ENCODE data around the gene GADD45B.

GADD45B gene

GRCh38 chr19:2475702-2476450, at the start of gene GADD45B (continued):
- peak; percentile 40; the same call in 1 of the 2 replicates for TF ChIP-seq ZBTB44 (tag by site-specific recombination; IDR thresholded peaks at IDR 0.05)
- TF ChIP-seq ZNF561 (tag by site-specific recombination; IDR thresholded peaks at IDR 0.05; ENCODE audit: borderline replicate concordance) = 0 out of 2 replicates have a peak, but pooled peaks have one; percentile 8
- peak; percentile 21 for TF ChIP-seq KLF17 (tag by site-specific recombination; IDR thresholded peaks at IDR 0.05)
- no peak for TF ChIP-seq ZBTB21 (tag by site-specific recombination; IDR thresholded peaks at IDR 0.05)
- no peak for TF ChIP-seq ZNF610 (tag by site-specific recombination; IDR thresholded peaks at IDR 0.05; ENCODE audit: borderline replicate concordance)
- no peak for TF ChIP-seq ZNF510 (tag by site-specific recombination; IDR thresholded peaks at IDR 0.05; ENCODE audit: insufficient replicate concordance)
- TF ChIP-seq ZNF335 (tag by site-specific recombination; conservative IDR thresholded peaks at IDR 0.05) = peak; percentile 18
- TF ChIP-seq GLIS2 (tag by site-specific recombination; IDR thresholded peaks at IDR 0.05) = peak; percentile 77
- peak; percentile 7; the same call in 1 of the 2 replicates for TF ChIP-seq ZNF513 (tag by site-specific recombination; IDR thresholded peaks at IDR 0.05)
- peak; percentile 91 for TF ChIP-seq ZFHX2 (tag by site-specific recombination; conservative IDR thresholded peaks at IDR 0.05)
- TF ChIP-seq ZNF211 (tag by site-specific recombination; IDR thresholded peaks at IDR 0.05; ENCODE audit: low read depth) = no peak
- peak; percentile 100 for TF ChIP-seq PATZ1 (tag by site-specific recombination; IDR thresholded peaks at IDR 0.05)
- peak; percentile 86; the same call in 1 of the 2 replicates for TF ChIP-seq ZNF777 (tag by site-specific recombination; IDR thresholded peaks at IDR 0.05; ENCODE audit: borderline replicate concordance)
- 0 out of 2 replicates have a peak, but pooled peaks have one; percentile 4 for TF ChIP-seq BCL11B (tag by site-specific recombination; IDR thresholded peaks at IDR 0.05; ENCODE audit: low read depth)
- 0 out of 2 replicates have a peak, but pooled peaks have one; percentile 20 for TF ChIP-seq PRDM6 (tag by site-specific recombination; IDR thresholded peaks at IDR 0.05)
- TF ChIP-seq GLI4 (tag by site-specific recombination; IDR thresholded peaks at IDR 0.05) = no peak
- TF ChIP-seq OSR2 (tag by site-specific recombination; IDR thresholded peaks at IDR 0.05) = peak; percentile 25; the same call in 1 of the 2 replicates
- no peak for TF ChIP-seq ZNF433 (tag by site-specific recombination; IDR thresholded peaks at IDR 0.05; ENCODE audit: low read depth)
- TF ChIP-seq ZEB2 (tag by site-specific recombination; IDR thresholded peaks at IDR 0.05) = peak; percentile 89
- TF ChIP-seq ZNF398 (tag by site-specific recombination; IDR thresholded peaks at IDR 0.05) = peak; percentile 84
- TF ChIP-seq ZFP37 (tag by site-specific recombination; IDR thresholded peaks at IDR 0.05) = peak; percentile 77; the same call in 1 of the 2 replicates
- TF ChIP-seq PRDM2 (tag by site-specific recombination; IDR thresholded peaks at IDR 0.05; ENCODE audit: borderline replicate concordance) = no peak

Data from HEK293 (cell line).